Neural cell (in vitro differentiated cells): ENCODE data around the gene IGSF21. TPM values are rescaled to one million over a fixed set of nuclear protein-coding genes. Genes with fewer than 3 reads are reported as not detected.

ENCODE experiments used
- H2AFZ ChIP-seq: fragments of 200-600, 300-800 bp; sonication (generic), shearing (Covaris generic); 2 replicates; pipeline ENCODE4 v1.6.0; 2014; ENCODE audit warnings: low read depth, mild to moderate bottlenecking, antibody characterized with exemption, low read length, moderate library complexity
- H3F3A ChIP-seq: fragments of 200-600 bp; shearing (Covaris generic); 2 replicates; pipeline ENCODE4 v1.6.1; 2016; ENCODE audit warnings: mild to moderate bottlenecking, moderate library complexity, mixed read lengths, antibody characterized with exemption, low read length; ENCODE audit not compliant: insufficient read depth, poor library complexity, severe bottlenecking
- H3K27ac ChIP-seq: fragments of 200-600, 300-800 bp; sonication (generic), shearing (Covaris generic); 2 replicates; pipeline ENCODE4 v1.5.1; 2014; ENCODE audit warnings: mild to moderate bottlenecking, low read length, moderate library complexity
- H3K27me3 ChIP-seq: fragments of 300-800, 200-600 bp; sonication (generic), shearing (Covaris generic); 2 replicates; pipeline ENCODE4 v1.6.0; 2014; ENCODE audit warnings: mild to moderate bottlenecking, low read depth, low read length, moderate library complexity; ENCODE audit not compliant: insufficient read depth
- H3K36me3 ChIP-seq: fragments of 300-800, 200-600 bp; sonication (generic), shearing (Covaris generic); 2 replicates; pipeline ENCODE4 v1.5.1; 2014; ENCODE audit warnings: mild to moderate bottlenecking, antibody characterized with exemption, low read length, moderate library complexity; ENCODE audit not compliant: insufficient read depth
- H3K4me2 ChIP-seq: fragments of 300-800, 200-600 bp; sonication (generic), shearing (Covaris generic); 2 replicates; pipeline ENCODE4 v1.6.0; 2014; ENCODE audit warnings: mild to moderate bottlenecking, low read length
- H3K4me3 ChIP-seq: fragments of 300-800, 200-600 bp; sonication (generic), shearing (Covaris generic); 2 replicates; pipeline ENCODE4 v1.5.1; 2014; ENCODE audit warnings: mild to moderate bottlenecking, low read length, moderate library complexity
- H3K79me2 ChIP-seq: fragments of 200-600 bp; shearing (Covaris generic); replicated peaks from 2 replicates; pipeline ENCODE4 v1.6.0; 2014; ENCODE audit warnings: mild to moderate bottlenecking, low read length, moderate library complexity; ENCODE audit not compliant: insufficient read depth
- H3K9ac ChIP-seq: fragments of 300-800, 200-600 bp; sonication (generic), shearing (Covaris generic); 2 replicates; pipeline ENCODE4 v1.6.1; 2016; ENCODE audit warnings: mild to moderate bottlenecking, low read length, mixed read lengths
- H3K9me2 ChIP-seq: fragments of 200-600 bp; shearing (Covaris generic); 2 replicates; pipeline ENCODE4 v1.6.1; 2016; ENCODE audit warnings: mild to moderate bottlenecking, low read length, mixed read lengths; ENCODE audit not compliant: insufficient read depth
- H3K9me3 ChIP-seq: fragments of 200-600, 300-800 bp; sonication (generic), shearing (Covaris generic); 2 replicates; pipeline ENCODE4 v1.6.1; 2016; ENCODE audit warnings: mild to moderate bottlenecking, mixed run types, low read length, moderate library complexity, mixed read lengths
- H4K20me1 ChIP-seq: fragments of 200-600 bp; shearing (Covaris generic); 2 replicates; pipeline ENCODE4 v1.6.1; 2016; ENCODE audit warnings: mild to moderate bottlenecking, mixed run types; ENCODE audit not compliant: insufficient read depth
- EP300 ChIP-seq: fragments of 450-650 bp; conservative IDR thresholded peaks from 2 replicates; pipeline ENCODE4 v1.6.1; 2014; ENCODE audit warnings: antibody characterized with exemption, mild to moderate bottlenecking, moderate library complexity; ENCODE audit not compliant: poor library complexity, severe bottlenecking
- EZH2 ChIP-seq: fragments of 200-600, 300-800 bp; shearing (Covaris generic), sonication (generic); IDR thresholded peaks from 2 replicates; pipeline ENCODE4 v1.6.1; 2014; ENCODE audit warnings: antibody characterized with exemption, low read length, borderline replicate concordance, mild to moderate bottlenecking; ENCODE audit not compliant: insufficient read depth, poor library complexity, severe bottlenecking
- MXI1 ChIP-seq: fragments of 450-650 bp; conservative IDR thresholded peaks from 2 replicates; pipeline ENCODE4 v1.6.1; 2014; ENCODE audit warnings: antibody characterized with exemption, mild to moderate bottlenecking; ENCODE audit not compliant: poor library complexity, severe bottlenecking
- POLR2AphosphoS5 ChIP-seq: IDR thresholded peaks from 2 replicates; pipeline ENCODE4 v1.6.1; 2012
- RAD21 ChIP-seq: fragments of 450-650 bp; conservative IDR thresholded peaks from 2 replicates; pipeline ENCODE4 v1.6.1; 2014; ENCODE audit warnings: antibody characterized with exemption, mild to moderate bottlenecking, moderate library complexity
- SMC3 ChIP-seq: fragments of 450-650 bp; conservative IDR thresholded peaks from 2 replicates; pipeline ENCODE4 v1.6.1; 2014; ENCODE audit warnings: antibody characterized with exemption, mild to moderate bottlenecking, moderate library complexity; ENCODE audit not compliant: poor library complexity
- TAF1 ChIP-seq: IDR thresholded peaks from 2 replicates; pipeline ENCODE4 v1.6.1; 2012; ENCODE audit warnings: low read depth
- polyA plus RNA-seq: library from polyadenylated mRNA; depleted of rRNA; stranded (reverse); fragments of >200 nt; gene quantifications from 2 replicates; pipeline ENCODE4 v1.2.3, GENCODE V29; 2014
- TF ChIP-seq, protein P1 (sequence below): IDR thresholded peaks from 2 replicates; pipeline ENCODE4 v1.6.1; 2012; ENCODE audit warnings: borderline replicate concordance
- TF ChIP-seq, protein P2 (sequence below): fragments of 450-650 bp; IDR thresholded peaks from 2 replicates; pipeline ENCODE4 v1.5.1; 2014; ENCODE audit warnings: antibody characterized with exemption, mild to moderate bottlenecking, moderate library complexity; ENCODE audit not compliant: poor library complexity, severe bottlenecking

IGSF21 gene
- polyA plus RNA-seq, 1 donor from 2014 or later, result 2.4 TPM

DNA sequence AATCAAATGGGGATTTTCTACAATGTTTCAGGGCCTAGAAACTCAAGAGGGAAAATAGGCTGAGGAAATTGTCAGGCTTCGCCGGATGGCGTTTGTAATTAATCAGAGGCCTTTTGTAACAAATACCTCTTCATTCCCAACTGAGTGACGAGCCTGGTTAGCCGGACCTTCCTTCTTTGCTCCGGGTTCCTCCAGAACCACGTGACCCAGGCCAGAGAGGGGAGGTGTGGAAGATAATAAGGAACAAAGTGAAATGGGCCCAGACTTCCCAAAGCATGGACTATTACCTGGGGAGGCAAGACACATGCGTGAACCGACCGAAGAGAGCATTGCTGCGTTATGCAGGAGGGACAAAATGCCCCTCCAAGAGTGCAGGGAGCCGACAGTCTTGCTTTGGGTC, 7.5 kb upstream of the IGSF21 start:
- no peaks in the 10 kb centered on the region for H3F3A ChIP-seq
- TF ChIP-seq TAF1 (no peak), RAD21 (no peak), MXI1 (no peak), POLR2AphosphoS5 (no peak), EP300 (no peak), SMC3 (no peak), EZH2 (no peak)
- TF ChIP-seq, protein P1, sequence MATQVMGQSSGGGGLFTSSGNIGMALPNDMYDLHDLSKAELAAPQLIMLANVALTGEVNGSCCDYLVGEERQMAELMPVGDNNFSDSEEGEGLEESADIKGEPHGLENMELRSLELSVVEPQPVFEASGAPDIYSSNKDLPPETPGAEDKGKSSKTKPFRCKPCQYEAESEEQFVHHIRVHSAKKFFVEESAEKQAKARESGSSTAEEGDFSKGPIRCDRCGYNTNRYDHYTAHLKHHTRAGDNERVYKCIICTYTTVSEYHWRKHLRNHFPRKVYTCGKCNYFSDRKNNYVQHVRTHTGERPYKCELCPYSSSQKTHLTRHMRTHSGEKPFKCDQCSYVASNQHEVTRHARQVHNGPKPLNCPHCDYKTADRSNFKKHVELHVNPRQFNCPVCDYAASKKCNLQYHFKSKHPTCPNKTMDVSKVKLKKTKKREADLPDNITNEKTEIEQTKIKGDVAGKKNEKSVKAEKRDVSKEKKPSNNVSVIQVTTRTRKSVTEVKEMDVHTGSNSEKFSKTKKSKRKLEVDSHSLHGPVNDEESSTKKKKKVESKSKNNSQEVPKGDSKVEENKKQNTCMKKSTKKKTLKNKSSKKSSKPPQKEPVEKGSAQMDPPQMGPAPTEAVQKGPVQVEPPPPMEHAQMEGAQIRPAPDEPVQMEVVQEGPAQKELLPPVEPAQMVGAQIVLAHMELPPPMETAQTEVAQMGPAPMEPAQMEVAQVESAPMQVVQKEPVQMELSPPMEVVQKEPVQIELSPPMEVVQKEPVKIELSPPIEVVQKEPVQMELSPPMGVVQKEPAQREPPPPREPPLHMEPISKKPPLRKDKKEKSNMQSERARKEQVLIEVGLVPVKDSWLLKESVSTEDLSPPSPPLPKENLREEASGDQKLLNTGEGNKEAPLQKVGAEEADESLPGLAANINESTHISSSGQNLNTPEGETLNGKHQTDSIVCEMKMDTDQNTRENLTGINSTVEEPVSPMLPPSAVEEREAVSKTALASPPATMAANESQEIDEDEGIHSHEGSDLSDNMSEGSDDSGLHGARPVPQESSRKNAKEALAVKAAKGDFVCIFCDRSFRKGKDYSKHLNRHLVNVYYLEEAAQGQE, result no peak
- TF ChIP-seq, protein P2, sequence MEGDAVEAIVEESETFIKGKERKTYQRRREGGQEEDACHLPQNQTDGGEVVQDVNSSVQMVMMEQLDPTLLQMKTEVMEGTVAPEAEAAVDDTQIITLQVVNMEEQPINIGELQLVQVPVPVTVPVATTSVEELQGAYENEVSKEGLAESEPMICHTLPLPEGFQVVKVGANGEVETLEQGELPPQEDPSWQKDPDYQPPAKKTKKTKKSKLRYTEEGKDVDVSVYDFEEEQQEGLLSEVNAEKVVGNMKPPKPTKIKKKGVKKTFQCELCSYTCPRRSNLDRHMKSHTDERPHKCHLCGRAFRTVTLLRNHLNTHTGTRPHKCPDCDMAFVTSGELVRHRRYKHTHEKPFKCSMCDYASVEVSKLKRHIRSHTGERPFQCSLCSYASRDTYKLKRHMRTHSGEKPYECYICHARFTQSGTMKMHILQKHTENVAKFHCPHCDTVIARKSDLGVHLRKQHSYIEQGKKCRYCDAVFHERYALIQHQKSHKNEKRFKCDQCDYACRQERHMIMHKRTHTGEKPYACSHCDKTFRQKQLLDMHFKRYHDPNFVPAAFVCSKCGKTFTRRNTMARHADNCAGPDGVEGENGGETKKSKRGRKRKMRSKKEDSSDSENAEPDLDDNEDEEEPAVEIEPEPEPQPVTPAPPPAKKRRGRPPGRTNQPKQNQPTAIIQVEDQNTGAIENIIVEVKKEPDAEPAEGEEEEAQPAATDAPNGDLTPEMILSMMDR, result no peak
- H3K4me3 ChIP-seq, result no peak overlapping the region
- no peaks in the 10 kb centered on the region for H3K9me3 ChIP-seq
- H4K20me1 ChIP-seq, result no peaks in the 10 kb centered on the region
- no peaks in the 10 kb centered on the region for H3K36me3 ChIP-seq
- H3K27ac ChIP-seq, result no peak overlapping the region
- no peaks in the 10 kb centered on the region for H3K9me2 ChIP-seq
- H2AFZ ChIP-seq, result no peak overlapping the region
- H3K27me3 ChIP-seq, result no peaks in the 10 kb centered on the region
- H3K79me2 ChIP-seq, result no peaks in the 10 kb centered on the region
- H3K9ac ChIP-seq, result no peak overlapping the region
- H3K4me2 ChIP-seq, result no peak overlapping the region

DNA sequence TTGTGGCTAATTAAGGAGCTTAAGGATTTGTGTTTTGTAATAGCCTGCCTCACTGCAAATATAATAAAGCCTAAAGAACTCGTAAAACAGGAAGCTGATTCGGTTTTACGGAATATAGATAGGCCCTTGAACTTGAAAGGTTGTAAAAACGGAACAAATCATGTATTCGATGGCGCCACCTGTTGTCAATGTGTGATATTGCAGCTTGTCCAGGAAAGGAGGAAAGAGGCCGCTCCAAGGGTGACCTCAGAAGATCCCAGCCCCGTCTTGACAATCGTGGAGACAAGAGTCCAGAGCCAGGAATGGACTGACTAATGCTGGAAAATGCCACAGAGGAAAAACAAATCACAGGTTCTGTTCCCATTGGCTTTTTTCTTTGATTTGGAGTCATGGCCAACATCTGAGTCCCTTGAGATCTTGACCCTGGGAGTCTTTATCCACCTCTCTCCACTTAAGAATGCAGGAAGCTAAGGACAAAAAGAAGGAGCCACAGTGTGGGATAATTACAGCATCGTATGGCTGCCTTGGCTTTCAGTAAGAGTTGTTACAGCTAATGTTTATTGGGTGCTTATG, 7.0 kb upstream of the IGSF21 start:
- no peaks in the 10 kb centered on the region for H3K9me2 ChIP-seq
- H3K9ac ChIP-seq, result no peak overlapping the region
- H3F3A ChIP-seq, result no peaks in the 10 kb centered on the region
- H2AFZ ChIP-seq, result no peak overlapping the region
- H3K27ac ChIP-seq, result no peak overlapping the region
- no peaks in the 10 kb centered on the region for H3K79me2 ChIP-seq
- no peak overlapping the region for H3K4me3 ChIP-seq
- no peaks in the 10 kb centered on the region for H3K36me3 ChIP-seq
- TF ChIP-seq, protein P2, result peak; percentile 87
- TF ChIP-seq RAD21 (peak; percentile 88), TAF1 (no peak), SMC3 (peak; percentile 94)
- H3K4me2 ChIP-seq, result no peak overlapping the region
- no peaks in the 10 kb centered on the region for H3K27me3 ChIP-seq
- H4K20me1 ChIP-seq, result no peaks in the 10 kb centered on the region
- no peaks in the 10 kb centered on the region for H3K9me3 ChIP-seq
